ENCODE measurements around the gene HSD17B1. TPM values are rescaled to one million over a fixed set of nuclear protein-coding genes. Genes with fewer than 3 reads are reported as not detected.
A peak's percentile ranks its signal among the peaks of the same experiment; 100 is the strongest.

The HSD17B1 gene
- total and polyA plus RNA-seq, 2 of the 4 experiments (the other 2 are of a cell fraction) = 0.72 to 1.4 TPM

DNA sequence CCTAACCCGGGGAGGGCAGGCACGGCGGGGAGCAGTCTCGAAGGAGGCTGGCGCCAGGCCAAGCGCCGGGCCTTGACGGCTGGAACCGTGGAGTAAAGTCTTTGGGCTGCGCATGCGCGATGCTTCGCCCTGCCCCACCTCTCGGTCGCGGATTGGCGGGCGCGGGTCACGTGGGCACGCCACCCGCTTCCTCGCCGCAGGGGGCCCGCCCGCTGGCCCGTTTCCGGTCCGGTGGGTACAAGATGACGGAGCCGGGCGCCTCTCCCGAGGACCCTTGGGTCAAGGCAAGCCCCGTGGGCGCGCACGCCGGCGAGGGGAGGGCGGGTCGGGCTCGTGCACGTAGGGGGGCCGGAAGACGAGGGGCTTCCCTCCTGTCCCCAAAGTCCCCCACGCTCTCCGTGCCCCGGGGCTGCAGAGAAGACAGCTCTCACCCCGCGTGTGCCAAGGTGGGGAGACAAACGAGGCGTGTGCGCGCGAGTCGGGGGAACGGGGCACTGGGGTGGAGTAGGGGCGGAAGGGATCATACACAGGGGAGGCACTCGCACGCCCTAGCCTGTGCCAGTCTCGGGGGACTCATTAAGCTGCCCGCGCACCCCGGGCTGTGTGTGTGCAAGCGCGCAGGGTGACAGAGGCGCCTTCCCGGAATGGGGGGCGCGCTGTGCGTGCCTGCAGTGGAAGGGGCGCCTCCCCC lies 14.3 kb downstream of the HSD17B1 start, which contains the start of gene MLX:
Gene MLX (plus strand): TSS at position 218 of the 691 bp plus-strand sequence. CDS start 25 bp downstream, at position 243.
- peak within 1 kb of the TSS; percentile 94 for H4K91ac ChIP-seq (ENCODE audit: insufficient read depth, low read depth, low read length)
- no peaks in the 10 kb centered on the region for H3K9me3 ChIP-seq (ENCODE audit: control insufficient read depth, insufficient read depth, low read length)
- in situ Hi-C loops (cut with MboI; ENCODE audit: low sequenced_read_pairs) = no loop called here
- H3K36me3 ChIP-seq (ENCODE audit: control insufficient read depth, insufficient read depth, low read length) = peaks cover 60% of the 10 kb centered on the region
- BruUV-seq (replicated peaks) = no TSS peak
- TF ChIP-seq BHLHE40 (IDR thresholded peaks at IDR 0.05; ENCODE audit: low read depth, low read length) (no peak), RCOR1 (IDR thresholded peaks at IDR 0.05; ENCODE audit: insufficient replicate concordance, low read length) (no peak), MXI1 (IDR thresholded peaks at IDR 0.05; ENCODE audit: borderline replicate concordance, low read depth, low read length) (peak; percentile 87), MAZ (IDR thresholded peaks at IDR 0.05; ENCODE audit: borderline replicate concordance, low read depth, low read length) (peak; percentile 55; the same call in 1 of the 2 replicates), FOS (IDR thresholded peaks at IDR 0.05; ENCODE audit: low read depth, low read length) (peak; percentile 35; the same call in 1 of the 2 replicates)
- TF ChIP-seq, protein P1, sequence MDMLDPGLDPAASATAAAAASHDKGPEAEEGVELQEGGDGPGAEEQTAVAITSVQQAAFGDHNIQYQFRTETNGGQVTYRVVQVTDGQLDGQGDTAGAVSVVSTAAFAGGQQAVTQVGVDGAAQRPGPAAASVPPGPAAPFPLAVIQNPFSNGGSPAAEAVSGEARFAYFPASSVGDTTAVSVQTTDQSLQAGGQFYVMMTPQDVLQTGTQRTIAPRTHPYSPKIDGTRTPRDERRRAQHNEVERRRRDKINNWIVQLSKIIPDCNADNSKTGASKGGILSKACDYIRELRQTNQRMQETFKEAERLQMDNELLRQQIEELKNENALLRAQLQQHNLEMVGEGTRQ (IDR thresholded peaks at IDR 0.05; ENCODE audit: low read depth, low read length) = peak; percentile 99
- H2BK5ac ChIP-seq (ENCODE audit: low read depth, low read length, poor library complexity, severe bottlenecking) = peak within 1 kb of the TSS; percentile 84
- H3K4ac ChIP-seq (ENCODE audit: low read depth, low read length) = peak within 1 kb of the TSS; percentile 94
- peak; percentile 85 for DNase-seq
- H3K56ac ChIP-seq (ENCODE audit: extremely low read depth, insufficient read depth, low read length) = peak within 1 kb of the TSS; percentile 74
- peak; percentile 80 for ATAC-seq (ENCODE audit: low read depth)
- H2AK5ac ChIP-seq (ENCODE audit: low read depth, low read length) = peak within 1 kb of the TSS; percentile 100
- H3K9me1 ChIP-seq (ENCODE audit: insufficient read depth, low read length) = peaks cover 15% of the 10 kb centered on the region
- peak within 1 kb of the TSS; percentile 79 for H2BK120ac ChIP-seq (ENCODE audit: low read depth, low read length)
- H3K14ac ChIP-seq (replicated peaks; ENCODE audit: low read depth, low read length) = peak within 1 kb of the TSS; percentile 100
- H2BK20ac ChIP-seq (ENCODE audit: low read depth, low read length) = no peak within 1 kb of the TSS; the same call in none of the 2 replicates
- H3K4me2 ChIP-seq (ENCODE audit: low read depth, low read length) = peak within 1 kb of the TSS; percentile 99
- peak within 1 kb of the TSS; percentile 10; the same call in 1 of the 2 replicates for H3K18ac ChIP-seq (ENCODE audit: low read depth, low read length)
- peaks cover 37 to 85% of the 10 kb centered on the region in 2 experiments for H3K79me1 ChIP-seq (ENCODE audit: low read depth in 1 of 2, low read length in 2 of 2)
- intact Hi-C loops (cut with micrococcal nuclease) = loop anchor here (1.0 kb wide), 1 partner anchor 245 kb away; no protein-coding TSS in a partner anchor
- H3K4me1 ChIP-seq (ENCODE audit: control insufficient read depth, insufficient read depth, low read length) = peaks cover 16% of the 10 kb centered on the region
- peak within 1 kb of the TSS; percentile 92 for H3K9ac ChIP-seq (ENCODE audit: low read depth, low read length)
- dilution Hi-C loops (cut with HindIII; ENCODE audit: low sequenced_read_pairs, unreplicated experiment) = no loop called here
- peak within 1 kb of the TSS; percentile 95 for H3K27ac ChIP-seq (ENCODE audit: insufficient read depth, low read length)
- peak within 1 kb of the TSS; percentile 84 for H3K4me3 ChIP-seq (ENCODE audit: insufficient read depth, low read depth, low read length)
- peak within 1 kb of the TSS; percentile 95 for H3K23ac ChIP-seq (ENCODE audit: low read depth, low read length)
- H4K20me1 ChIP-seq (ENCODE audit: insufficient read depth, low read length) = peaks cover 8% of the 10 kb centered on the region; the same call in 1 of the 2 replicates
- peak within 1 kb of the TSS; percentile 87 for H4K5ac ChIP-seq (ENCODE audit: low read depth, low read length)
- ChIA-PET POLR2A (ENCODE audit: unreplicated experiment) (no interaction called here), CTCF (interaction anchor here (0.5 kb wide), 1 partner anchor 24 kb away, joined by 4 read pairs; no protein-coding TSS in a partner anchor)
- H2AK9ac ChIP-seq (replicated peaks; ENCODE audit: low read depth, low read length, poor library complexity) = peak within 1 kb of the TSS; percentile 100
- 0% methylated on average over 49 of the region's 72 CpGs; no CpG with 5 or more reads in 1 of the 2 experiments for WGBS, 2 experiments (ENCODE audit: extremely low coverage in 2 of 2, insufficient read length in 1 of 2)
- 0 out of 3 replicates have a peak within 1 kb of the TSS, but pooled peaks have one; percentile 84 for H2BK15ac ChIP-seq (ENCODE audit: low read depth, low read length)
- no peaks in the 10 kb centered on the region for H3K27me3 ChIP-seq (ENCODE audit: control insufficient read depth, insufficient read depth, low read length)
- peak within 1 kb of the TSS; percentile 96 to 100 for H4K8ac ChIP-seq (ENCODE audit: low read depth in 2 of 2, low read length in 2 of 2)
- peak within 1 kb of the TSS; percentile 100 for H2AFZ ChIP-seq (replicated peaks; ENCODE audit: low read length, poor library complexity)

Measured in IMR-90 (cell line).